CD14-positive monocyte (primary cell): Measurements from ENCODE around the gene PTPRC. TPM values are rescaled to one million over a fixed set of nuclear protein-coding genes. Genes with fewer than 3 reads are reported as not detected.

Experiments
- DNase-seq, 3 donors: peaks; one replicate each; pipeline ENCODE4 v3.0.0-alpha.2; 2011 to 2022
- H2AFZ ChIP-seq: 2 replicates; pipeline ENCODE4 v1.6.0; 2012; ENCODE audit warnings: mild to moderate bottlenecking, low read depth, low read length, inconsistent platforms; ENCODE audit not compliant: insufficient read depth, poor library complexity, severe bottlenecking
- H3K27ac ChIP-seq, 2 donors: 1 replicate in 1 of 2; 2 replicates in 1 of 2; pipeline ENCODE4 v1.5.1; 2012 to 2013; ENCODE audit warnings: low read length in 2 of 2, control low read depth in 1 of 2, inconsistent platforms in 1 of 2, low read depth in 1 of 2, mild to moderate bottlenecking in 1 of 2
- H3K27me3 ChIP-seq, 2 donors: one replicate each; pipeline versions ENCODE4 v1.6.0 to v1.6.1; 2011 to 2013; ENCODE audit warnings: low read length in 2 of 2; ENCODE audit not compliant: control insufficient read depth in 2 of 2, insufficient read depth in 2 of 2
- H3K36me3 ChIP-seq, 2 donors: replicated peaks in 1 of 2; 1 replicate in 1 of 2; 2 replicates in 1 of 2; pipeline versions ENCODE4 v1.5.1 to v1.6.1; 2012 to 2013; ENCODE audit warnings: low read length in 2 of 2, control low read depth in 1 of 2, inconsistent platforms in 1 of 2, mild to moderate bottlenecking in 1 of 2; ENCODE audit not compliant: insufficient read depth in 2 of 2, control insufficient read depth in 1 of 2
- H3K4me1 ChIP-seq, 2 donors: 1 replicate in 1 of 2; 2 replicates in 1 of 2; pipeline versions ENCODE4 v1.5.1 to v1.6.1; 2012 to 2013; ENCODE audit warnings: low read length in 2 of 2, control low read depth in 1 of 2, inconsistent platforms in 1 of 2, mild to moderate bottlenecking in 1 of 2, moderate library complexity in 1 of 2; ENCODE audit not compliant: insufficient read depth in 2 of 2, control insufficient read depth in 1 of 2
- H3K4me2 ChIP-seq: replicated peaks from 2 replicates; pipeline ENCODE3; 2012; ENCODE audit warnings: low read length, moderate library complexity, mild to moderate bottlenecking; ENCODE audit not compliant: poor library complexity, severe bottlenecking; ENCODE audit errors: extremely low read depth
- H3K4me3 ChIP-seq, 3 experiments: fragments of 200-600 bp in 1 of 3; sonication (generic) in 1 of 3; replicated peaks in 1 of 3; 1 replicate in 2 of 3; 2 replicates in 1 of 3; pipeline ENCODE4 v1.5.1; 2011 to 2013; ENCODE audit warnings: low read length in 3 of 3, mild to moderate bottlenecking in 3 of 3, control low read depth in 2 of 3, low read depth in 2 of 3, inconsistent platforms in 1 of 3, moderate library complexity in 1 of 3
- H3K79me2 ChIP-seq: 2 replicates; pipeline ENCODE4 v1.6.0; 2012; ENCODE audit warnings: mild to moderate bottlenecking, control low read depth, inconsistent platforms, low read length, moderate library complexity; ENCODE audit not compliant: insufficient read depth
- H3K9ac ChIP-seq: 2 replicates; pipeline ENCODE4 v1.6.0; 2017; ENCODE audit warnings: low read length, mild to moderate bottlenecking; ENCODE audit not compliant: insufficient read depth, poor library complexity, severe bottlenecking
- H3K9me3 ChIP-seq, 2 donors: replicated peaks in 1 of 2; 1 replicate in 1 of 2; 2 replicates in 1 of 2; pipeline versions ENCODE4 v1.5.1 to v1.6.1; 2012 to 2013; ENCODE audit warnings: low read length in 2 of 2, control low read depth in 1 of 2; ENCODE audit not compliant: control insufficient read depth in 1 of 2, insufficient read depth in 1 of 2
- H4K20me1 ChIP-seq: 2 replicates; pipeline ENCODE4 v1.6.0; 2012; ENCODE audit warnings: mild to moderate bottlenecking, low read length, control low read depth, moderate library complexity; ENCODE audit not compliant: insufficient read depth
- H3K27ac Mint-ChIP-seq, 7 donors: one replicate each; pipeline ENCODE4 v1.8.0; 2020; ENCODE audit warnings: mild to moderate bottlenecking in 7 of 7, mixed read lengths in 7 of 7, moderate library complexity in 6 of 7, inconsistent platforms in 2 of 7
- H3K27me3 Mint-ChIP-seq, 3 donors: one replicate each; pipeline ENCODE4 v1.8.0; 2021 to 2022; ENCODE audit warnings: low read depth in 3 of 3, mild to moderate bottlenecking in 3 of 3, mixed read lengths in 3 of 3, moderate library complexity in 3 of 3, inconsistent platforms in 1 of 3
- H3K36me3 Mint-ChIP-seq, 2 donors: one replicate each; pipeline ENCODE4 v1.8.0; 2020; ENCODE audit warnings: mixed read lengths in 2 of 2, inconsistent platforms in 1 of 2, mild to moderate bottlenecking in 1 of 2
- H3K4me1 Mint-ChIP-seq: one replicate; pipeline ENCODE4 v1.8.0; 2020; ENCODE audit warnings: mild to moderate bottlenecking, mixed read lengths
- H3K4me3 Mint-ChIP-seq, 2 donors: one replicate each; pipeline ENCODE4 v1.8.0; 2020; ENCODE audit warnings: mild to moderate bottlenecking in 2 of 2, mixed read lengths in 2 of 2, moderate library complexity in 1 of 2
- H3K9me3 Mint-ChIP-seq, 7 donors: one replicate each; pipeline ENCODE4 v1.8.0; 2020 to 2022; ENCODE audit warnings: mixed read lengths in 7 of 7, mild to moderate bottlenecking in 6 of 7, moderate library complexity in 6 of 7, inconsistent platforms in 2 of 7
- CTCF ChIP-seq: fragments of 200-600 bp; IDR thresholded peaks from one replicate; pipeline ENCODE4 v1.8.0; 2022; ENCODE audit warnings: antibody characterized with exemption, mild to moderate bottlenecking
- intact Hi-C, 2 donors: fragments of 100-400 bp; cut with micrococcal nuclease; formaldehyde crosslinking; loops; one replicate each; pipeline versions ENCODE4 v1.15.0 to v1.15.1; 2023
- polyA plus RNA-seq, 3 donors: library from polyadenylated mRNA; depleted of rRNA in 1 of 3; unstranded in 2 of 3; stranded (reverse) in 1 of 3; fragments of 300-500 nt in 2 of 3; fragments of >200 nt in 1 of 3; fragmentation: Illumina TruSeq in 2 of 3; gene quantifications; 1 replicate in 2 of 3; 2 replicates in 1 of 3; pipeline ENCODE4 v1.2.3, GENCODE V29; 2012 to 2021

Gene PTPRC
- polyA plus RNA-seq, 3 donors: 410 to 992 (median 667) TPM

DNA sequence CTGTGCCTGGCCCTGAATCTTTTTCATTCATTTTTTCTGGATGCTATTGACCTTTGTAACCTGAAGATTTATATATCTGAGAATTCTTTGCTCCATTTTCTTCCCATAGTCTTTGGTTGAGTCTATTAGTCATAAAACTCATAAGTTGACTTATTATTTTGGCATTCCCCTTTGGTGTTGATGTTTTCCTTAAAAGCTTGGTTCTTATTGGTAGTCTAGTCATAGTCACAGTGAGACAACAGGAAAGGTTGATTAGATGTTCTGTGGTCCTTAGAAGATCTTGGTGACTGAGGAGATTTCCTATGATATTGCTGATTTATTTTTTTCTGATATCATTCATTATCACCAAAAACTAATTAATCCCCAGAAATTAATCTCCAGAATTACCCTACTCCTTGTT is 86.2 kb downstream of the PTPRC start:
- Histone ChIP-seq H4K20me1 (peaks cover 98% of the 10 kb centered on the region), H3K9me3 (no peaks in the 10 kb centered on the region), H3K79me2 (peaks cover 29% of the 10 kb centered on the region), H3K9ac (no peak overlapping the region), H3K4me1 (no peaks in the 10 kb centered on the region), H3K36me3 (peaks cover 90 to 96% of the 10 kb centered on the region in 2 donors), H3K4me2 (no peak overlapping the region), H3K4me3 (no peak overlapping the region), H2AFZ (no peak overlapping the region), H3K27me3 (no peaks in the 10 kb centered on the region), H3K27ac (peak overlapping the region in 1 of 2 donors; percentile 9)
- no peaks in the 10 kb centered on the region for H3K4me1 Mint-ChIP-seq
- DNase-seq: no peak
- peak overlapping the region in 1 of 7 donors; percentile 74 for H3K27ac Mint-ChIP-seq
- TF ChIP-seq CTCF: no peak
- H3K4me3 Mint-ChIP-seq: no peak overlapping the region
- intact Hi-C loops: loop anchor here in 1 of 2 donors (2.0 kb wide), 1 partner anchor 14 kb away; no protein-coding TSS in a partner anchor
- no peaks in the 10 kb centered on the region for H3K9me3 Mint-ChIP-seq
- H3K27me3 Mint-ChIP-seq: no peaks in the 10 kb centered on the region
- peaks cover 65 to 82% of the 10 kb centered on the region in 2 donors for H3K36me3 Mint-ChIP-seq

GRCh38 chr1:198726455-198726854 is 87.6 kb downstream of the PTPRC start:
- Mint-ChIP-seq H3K27ac (peak overlapping the region in 1 of 7 donors; percentile 82), H3K36me3 (peaks cover 68 to 80% of the 10 kb centered on the region in 2 donors), H3K9me3 (no peaks in the 10 kb centered on the region), H3K4me3 (no peak overlapping the region), H3K27me3 (no peaks in the 10 kb centered on the region), H3K4me1 (no peaks in the 10 kb centered on the region)
- Histone ChIP-seq H3K9me3 (no peaks in the 10 kb centered on the region), H3K4me3 (no peak overlapping the region), H3K27me3 (no peaks in the 10 kb centered on the region), H3K4me1 (no peaks in the 10 kb centered on the region), H3K79me2 (peaks cover 29% of the 10 kb centered on the region), H2AFZ (no peak overlapping the region), H3K4me2 (no peak overlapping the region), H4K20me1 (peaks cover 98% of the 10 kb centered on the region), H3K36me3 (peaks cover 90 to 97% of the 10 kb centered on the region in 2 donors), H3K9ac (no peak overlapping the region), H3K27ac (peak overlapping the region in 1 of 2 donors; percentile 31)
- TF ChIP-seq CTCF: no peak
- intact Hi-C loops: no loop called here
- DNase-seq: no peak
